ENCODE results near the gene ACIN1. TPM values are rescaled to one million over a fixed set of nuclear protein-coding genes. Genes with fewer than 3 reads are reported as not detected.

Gene ACIN1
- total and polyA plus RNA-seq, 10 of the 15 experiments (the other 5 are each of a cell fraction or from before 2014, with no cell fraction given), result 4.3 to 148 (median 93.4) TPM

DNA sequence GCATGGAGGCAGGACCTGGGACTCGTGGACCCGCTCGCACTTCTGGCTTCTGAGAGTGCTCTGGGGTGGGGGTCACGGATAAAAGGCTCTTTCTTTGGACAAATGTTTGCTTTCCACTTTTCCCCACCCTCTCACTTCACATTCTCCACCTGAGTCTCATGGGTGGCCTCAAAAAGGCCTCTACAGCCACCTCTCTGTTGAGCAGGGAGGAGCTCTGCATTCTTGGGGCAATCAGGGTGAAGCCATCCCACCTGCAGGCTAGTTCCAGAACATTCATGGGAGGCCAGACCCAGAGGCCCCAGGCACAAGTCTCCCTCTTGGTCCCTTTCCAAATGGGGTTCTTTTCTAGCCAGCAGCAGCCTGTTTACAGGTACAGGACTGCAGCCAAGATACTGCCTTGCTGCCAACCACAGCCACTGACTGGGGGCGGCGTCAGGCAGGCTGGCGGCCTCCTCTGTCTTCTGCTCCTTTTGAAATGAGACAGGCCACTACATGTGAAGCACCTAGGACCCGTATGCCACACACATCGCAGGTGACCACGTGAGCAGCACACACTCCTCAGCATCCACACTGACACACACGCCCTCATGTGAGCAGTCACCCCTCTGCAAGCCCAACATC lies 42.4 kb upstream of the ACIN1 start:
- TF ChIP-seq KLF5 (IDR thresholded peaks at IDR 0.05; ENCODE audit: partially characterized antibody), result no peak
- no peak overlapping the region for H3K27ac ChIP-seq (ENCODE audit: control insufficient read depth, insufficient read depth)
- in situ Hi-C loops (cut with MboI), result no loop called here
- no peak overlapping the region for H2AFZ ChIP-seq (ENCODE audit: control insufficient read depth, low read depth, low read length)
- no peak overlapping the region for H3K4me2 ChIP-seq (ENCODE audit: control insufficient read depth, insufficient read depth)
- no peaks in the 10 kb centered on the region for H3K36me3 ChIP-seq (ENCODE audit: control insufficient read depth in 2 of 2, insufficient read depth in 2 of 2, low read length in 1 of 2)
- no peaks in the 10 kb centered on the region for H3K79me2 ChIP-seq (ENCODE audit: control insufficient read depth, insufficient read depth, low read length)
- BruUV-seq (replicated peaks), result no TSS peak
- FAIRE-seq (no peak), DNase-seq (ENCODE audit: low read depth, low spot score) (no peak), ATAC-seq (no peak)
- no peaks in the 10 kb centered on the region for H3K9me3 ChIP-seq (replicated peaks; ENCODE audit: control insufficient read depth, insufficient read depth, low read length)
- ChIA-PET SMC1A (ENCODE audit: uncharacterized antibody, unreplicated experiment) (interaction anchor here (1.5 kb wide), 1 partner anchor 16 kb away, joined by 4 read pairs; no protein-coding TSS in a partner anchor), CTCF (no interaction called here), RAD21 (ENCODE audit: unreplicated experiment) (interaction anchor here (1.5 kb wide), 1 partner anchor 17 kb away, joined by 3 read pairs; no protein-coding TSS in a partner anchor), POLR2A (no interaction called here)
- no peaks in the 10 kb centered on the region for H3K4me1 ChIP-seq (ENCODE audit: control insufficient read depth, insufficient read depth, low read length)
- peaks cover 1 to 3% of the 10 kb centered on the region in 2 experiments; a peak in 3 of 4 replicates for H3K27me3 ChIP-seq (replicated peaks in 1 of 2; ENCODE audit: control insufficient read depth in 2 of 2, insufficient read depth in 2 of 2, low read length in 1 of 2)
- no peaks in the 10 kb centered on the region for H4K20me1 ChIP-seq (ENCODE audit: control insufficient read depth, insufficient read depth)
- H3K4me3 ChIP-seq, result no peak overlapping the region
- WGBS (ENCODE audit: insufficient coverage, insufficient replicate concordance, low lambda C conversion rate, missing lambda C conversion rate), result 38% methylated on average over 11 of the region's 11 CpGs
- no peak overlapping the region for H3K9ac ChIP-seq (ENCODE audit: control insufficient read depth, insufficient read depth, low read length)
- intact Hi-C loops (cut with micrococcal nuclease; ENCODE audit: unreplicated experiment), result no loop called here

DNA sequence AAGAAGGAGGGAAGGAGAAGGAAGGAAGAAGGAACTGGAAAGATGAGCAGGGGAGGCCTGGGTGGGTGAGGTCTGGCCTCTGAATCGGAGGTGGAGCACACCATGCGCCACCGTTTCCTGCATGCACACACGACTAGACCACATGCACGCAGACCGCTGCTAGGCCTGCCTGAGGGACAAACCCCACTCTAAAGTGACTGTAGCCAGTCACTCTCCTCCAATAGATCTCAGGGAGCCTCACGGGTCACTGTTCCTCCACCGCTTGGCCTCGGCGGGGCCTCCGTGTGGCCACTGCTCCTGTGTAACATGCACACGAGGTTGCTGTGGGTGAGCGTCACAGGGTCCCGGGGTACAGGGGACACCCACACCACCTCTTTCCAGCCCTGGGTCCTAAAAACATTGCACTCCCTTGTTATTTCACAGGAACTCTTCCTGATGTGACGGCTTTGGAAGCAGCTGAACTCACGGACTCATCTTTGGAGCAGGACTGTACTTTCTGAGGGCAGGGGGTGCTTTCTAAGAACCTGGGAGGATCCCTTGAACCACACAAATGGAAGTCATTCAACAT lies 41.7 kb upstream of the ACIN1 start:
- ChIA-PET POLR2A (no interaction called here), CTCF (no interaction called here), SMC1A (ENCODE audit: uncharacterized antibody, unreplicated experiment) (no interaction called here), RAD21 (ENCODE audit: unreplicated experiment) (interaction anchor here (1.5 kb wide), 1 partner anchor 16 kb away, joined by 3 read pairs; no protein-coding TSS in a partner anchor)
- 53% methylated on average over 16 of the region's 16 CpGs for WGBS (ENCODE audit: insufficient coverage, insufficient replicate concordance, low lambda C conversion rate, missing lambda C conversion rate)
- no TSS peak for BruUV-seq (replicated peaks)
- in situ Hi-C loops (cut with MboI) (no loop called here), intact Hi-C loops (cut with micrococcal nuclease; ENCODE audit: unreplicated experiment) (no loop called here)
- no peak overlapping the region for H3K4me3 ChIP-seq
- H3K79me2 ChIP-seq (ENCODE audit: control insufficient read depth, insufficient read depth, low read length), result no peaks in the 10 kb centered on the region
- no peak overlapping the region for H3K27ac ChIP-seq (ENCODE audit: control insufficient read depth, insufficient read depth)
- no peaks in the 10 kb centered on the region for H3K9me3 ChIP-seq (replicated peaks; ENCODE audit: control insufficient read depth, insufficient read depth, low read length)
- H3K4me1 ChIP-seq (ENCODE audit: control insufficient read depth, insufficient read depth, low read length), result no peaks in the 10 kb centered on the region
- H3K9ac ChIP-seq (ENCODE audit: control insufficient read depth, insufficient read depth, low read length), result no peak overlapping the region
- no peak for DNase-seq (ENCODE audit: low read depth, low spot score)
- ATAC-seq, result no peak
- FAIRE-seq, result no peak
- H3K4me2 ChIP-seq (ENCODE audit: control insufficient read depth, insufficient read depth), result no peak overlapping the region
- no peaks in the 10 kb centered on the region for H3K36me3 ChIP-seq (ENCODE audit: control insufficient read depth in 2 of 2, insufficient read depth in 2 of 2, low read length in 1 of 2)
- no peak overlapping the region for H2AFZ ChIP-seq (ENCODE audit: control insufficient read depth, low read depth, low read length)
- no peaks in the 10 kb centered on the region for H4K20me1 ChIP-seq (ENCODE audit: control insufficient read depth, insufficient read depth)
- H3K27me3 ChIP-seq (replicated peaks in 1 of 2; ENCODE audit: control insufficient read depth in 2 of 2, insufficient read depth in 2 of 2, low read length in 1 of 2), result peaks cover 1 to 3% of the 10 kb centered on the region in 2 experiments; a peak in 3 of 4 replicates
- TF ChIP-seq ZSCAN29 (IDR thresholded peaks at IDR 0.05) (no peak), NRF1 (conservative IDR thresholded peaks at IDR 0.05; ENCODE audit: low read depth, low read length) (no peak), NR2C1 (IDR thresholded peaks at IDR 0.05) (no peak), SMC3 (IDR thresholded peaks at IDR 0.05; ENCODE audit: borderline replicate concordance, low read length) (no peak), MTA2 (IDR thresholded peaks at IDR 0.05; ENCODE audit: low read depth) (no peak), ETV6 (conservative IDR thresholded peaks at IDR 0.05 in 1 of 2, IDR thresholded peaks at IDR 0.05 in 1 of 2; ENCODE audit: borderline replicate concordance in 1 of 2, low read depth in 1 of 2) (no peak), IKZF2 (IDR thresholded peaks at IDR 0.05) (no peak), RBBP5 (conservative IDR thresholded peaks at IDR 0.05) (no peak), ATF7 (IDR thresholded peaks at IDR 0.05; ENCODE audit: low read depth) (no peak)
- TF ChIP-seq, protein P1, sequence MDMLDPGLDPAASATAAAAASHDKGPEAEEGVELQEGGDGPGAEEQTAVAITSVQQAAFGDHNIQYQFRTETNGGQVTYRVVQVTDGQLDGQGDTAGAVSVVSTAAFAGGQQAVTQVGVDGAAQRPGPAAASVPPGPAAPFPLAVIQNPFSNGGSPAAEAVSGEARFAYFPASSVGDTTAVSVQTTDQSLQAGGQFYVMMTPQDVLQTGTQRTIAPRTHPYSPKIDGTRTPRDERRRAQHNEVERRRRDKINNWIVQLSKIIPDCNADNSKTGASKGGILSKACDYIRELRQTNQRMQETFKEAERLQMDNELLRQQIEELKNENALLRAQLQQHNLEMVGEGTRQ (IDR thresholded peaks at IDR 0.05; ENCODE audit: borderline replicate concordance, low read depth, low read length), result no peak
- TF ChIP-seq, protein P2, sequence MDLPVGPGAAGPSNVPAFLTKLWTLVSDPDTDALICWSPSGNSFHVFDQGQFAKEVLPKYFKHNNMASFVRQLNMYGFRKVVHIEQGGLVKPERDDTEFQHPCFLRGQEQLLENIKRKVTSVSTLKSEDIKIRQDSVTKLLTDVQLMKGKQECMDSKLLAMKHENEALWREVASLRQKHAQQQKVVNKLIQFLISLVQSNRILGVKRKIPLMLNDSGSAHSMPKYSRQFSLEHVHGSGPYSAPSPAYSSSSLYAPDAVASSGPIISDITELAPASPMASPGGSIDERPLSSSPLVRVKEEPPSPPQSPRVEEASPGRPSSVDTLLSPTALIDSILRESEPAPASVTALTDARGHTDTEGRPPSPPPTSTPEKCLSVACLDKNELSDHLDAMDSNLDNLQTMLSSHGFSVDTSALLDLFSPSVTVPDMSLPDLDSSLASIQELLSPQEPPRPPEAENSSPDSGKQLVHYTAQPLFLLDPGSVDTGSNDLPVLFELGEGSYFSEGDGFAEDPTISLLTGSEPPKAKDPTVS (IDR thresholded peaks at IDR 0.05; ENCODE audit: low read depth, low read length), result no peak
- TF ChIP-seq, protein P3, sequence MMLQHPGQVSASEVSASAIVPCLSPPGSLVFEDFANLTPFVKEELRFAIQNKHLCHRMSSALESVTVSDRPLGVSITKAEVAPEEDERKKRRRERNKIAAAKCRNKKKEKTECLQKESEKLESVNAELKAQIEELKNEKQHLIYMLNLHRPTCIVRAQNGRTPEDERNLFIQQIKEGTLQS (IDR thresholded peaks at IDR 0.05; ENCODE audit: borderline replicate concordance, extremely low read depth, low read depth, low read length), result no peak

All from GM12878 (cell line).